ENCODE measurements around the gene VWA8.

- TF ChIP-seq, protein P1, sequence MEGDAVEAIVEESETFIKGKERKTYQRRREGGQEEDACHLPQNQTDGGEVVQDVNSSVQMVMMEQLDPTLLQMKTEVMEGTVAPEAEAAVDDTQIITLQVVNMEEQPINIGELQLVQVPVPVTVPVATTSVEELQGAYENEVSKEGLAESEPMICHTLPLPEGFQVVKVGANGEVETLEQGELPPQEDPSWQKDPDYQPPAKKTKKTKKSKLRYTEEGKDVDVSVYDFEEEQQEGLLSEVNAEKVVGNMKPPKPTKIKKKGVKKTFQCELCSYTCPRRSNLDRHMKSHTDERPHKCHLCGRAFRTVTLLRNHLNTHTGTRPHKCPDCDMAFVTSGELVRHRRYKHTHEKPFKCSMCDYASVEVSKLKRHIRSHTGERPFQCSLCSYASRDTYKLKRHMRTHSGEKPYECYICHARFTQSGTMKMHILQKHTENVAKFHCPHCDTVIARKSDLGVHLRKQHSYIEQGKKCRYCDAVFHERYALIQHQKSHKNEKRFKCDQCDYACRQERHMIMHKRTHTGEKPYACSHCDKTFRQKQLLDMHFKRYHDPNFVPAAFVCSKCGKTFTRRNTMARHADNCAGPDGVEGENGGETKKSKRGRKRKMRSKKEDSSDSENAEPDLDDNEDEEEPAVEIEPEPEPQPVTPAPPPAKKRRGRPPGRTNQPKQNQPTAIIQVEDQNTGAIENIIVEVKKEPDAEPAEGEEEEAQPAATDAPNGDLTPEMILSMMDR (IDR thresholded peaks at IDR 0.05), result no peak
- TF ChIP-seq POLR2A (IDR thresholded peaks at IDR 0.05), result no peak
Measured at GRCh38 chr13:41905600-41906254, 55.2 kb downstream of the VWA8 start.
